ENCODE results near the gene GIT1. TPM values are rescaled to one million over a fixed set of nuclear protein-coding genes. Genes with fewer than 3 reads are reported as not detected.

The GIT1 gene
- total and polyA plus RNA-seq, 3 donors from 2014 or later = 156 to 220 (median 169) TPM

GRCh38 chr17:29622337-29623282 is 33.2 kb upstream of the GIT1 start, which contains the start of gene CORO6:
CORO6 (minus strand) TSS chr17:29622912; CDS start chr17:29621421, 1,491 bp downstream.
- Histone ChIP-seq H3K36me3 (ENCODE audit: low read depth, missing control alignments) (no peaks in the 10 kb centered on the region), H3K27ac (peak within 1 kb of the TSS in 1 of 2 donors; percentile 41), H3K4me3 (peak within 1 kb of the TSS; percentile 47 to 58), H3K27me3 (no peaks in the 10 kb centered on the region), H3K4me1 (no peaks in the 10 kb centered on the region), H3K9me3 (no peaks in the 10 kb centered on the region)
- no peak for TF ChIP-seq CTCF (IDR thresholded peaks at IDR 0.05)
- intact Hi-C loops (cut with DNase I; ENCODE audit: low total_unique reads) = no loop called here
- peak; percentile 63 for DNase-seq
- 6% methylated on average over 26 to 65 of the region's 77 CpGs for WGBS, 2 donors

- peaks cover 6% of the 10 kb centered on the region for H3K4me1 ChIP-seq
- H3K27me3 ChIP-seq = no peaks in the 10 kb centered on the region
- DNase-seq = no peak
- H3K9me3 ChIP-seq = no peaks in the 10 kb centered on the region
- H3K4me3 ChIP-seq = peak overlapping the region; percentile 47 to 58
- 61 to 68% methylated on average over 8 of the region's 8 CpGs for WGBS, 2 donors
- TF ChIP-seq CTCF (IDR thresholded peaks at IDR 0.05) = no peak
- H3K27ac ChIP-seq = no peak overlapping the region
- intact Hi-C loops (cut with DNase I; ENCODE audit: low total_unique reads) = no loop called here
- no peaks in the 10 kb centered on the region for H3K36me3 ChIP-seq (ENCODE audit: low read depth, missing control alignments)
Measured at GRCh38 chr17:29621751-29622194, 32.3 kb upstream of the GIT1 start.

GRCh38 chr17:29620779-29621500 is 31.5 kb upstream of the GIT1 start:
- no peak for TF ChIP-seq CTCF (IDR thresholded peaks at IDR 0.05)
- TF ChIP-seq POLR2A (IDR thresholded peaks at IDR 0.05) = no peak
- H3K27ac ChIP-seq = no peak overlapping the region
- peaks cover 14% of the 10 kb centered on the region for H3K4me1 ChIP-seq
- intact Hi-C loops (cut with DNase I; ENCODE audit: low total_unique reads) = no loop called here
- no peak for DNase-seq
- no peaks in the 10 kb centered on the region for H3K9me3 ChIP-seq
- WGBS, 2 donors = 92 to 93% methylated on average over 12 of the region's 12 CpGs
- H3K27me3 ChIP-seq = no peaks in the 10 kb centered on the region
- H3K36me3 ChIP-seq (ENCODE audit: low read depth, missing control alignments) = no peaks in the 10 kb centered on the region
- no peak overlapping the region for H3K4me3 ChIP-seq

- Histone ChIP-seq H3K27me3 (no peaks in the 10 kb centered on the region), H3K4me1 (peaks cover 20% of the 10 kb centered on the region), H3K36me3 (ENCODE audit: low read depth, missing control alignments) (no peaks in the 10 kb centered on the region), H3K27ac (no peak overlapping the region), H3K4me3 (no peak overlapping the region), H3K9me3 (no peaks in the 10 kb centered on the region)
- 94 to 95% methylated on average over 4 of the region's 4 CpGs for WGBS, 2 donors
- intact Hi-C loops (cut with DNase I; ENCODE audit: low total_unique reads) = no loop called here
- no peak for TF ChIP-seq POLR2A (IDR thresholded peaks at IDR 0.05)
- TF ChIP-seq CTCF (IDR thresholded peaks at IDR 0.05) = no peak
- DNase-seq = no peak
Measured at GRCh38 chr17:29620271-29620670, 30.8 kb upstream of the GIT1 start.

Data from testis (tissue), 3 donors.